Measurements from ENCODE around the gene RRP8.

Gene RRP8

DNA sequence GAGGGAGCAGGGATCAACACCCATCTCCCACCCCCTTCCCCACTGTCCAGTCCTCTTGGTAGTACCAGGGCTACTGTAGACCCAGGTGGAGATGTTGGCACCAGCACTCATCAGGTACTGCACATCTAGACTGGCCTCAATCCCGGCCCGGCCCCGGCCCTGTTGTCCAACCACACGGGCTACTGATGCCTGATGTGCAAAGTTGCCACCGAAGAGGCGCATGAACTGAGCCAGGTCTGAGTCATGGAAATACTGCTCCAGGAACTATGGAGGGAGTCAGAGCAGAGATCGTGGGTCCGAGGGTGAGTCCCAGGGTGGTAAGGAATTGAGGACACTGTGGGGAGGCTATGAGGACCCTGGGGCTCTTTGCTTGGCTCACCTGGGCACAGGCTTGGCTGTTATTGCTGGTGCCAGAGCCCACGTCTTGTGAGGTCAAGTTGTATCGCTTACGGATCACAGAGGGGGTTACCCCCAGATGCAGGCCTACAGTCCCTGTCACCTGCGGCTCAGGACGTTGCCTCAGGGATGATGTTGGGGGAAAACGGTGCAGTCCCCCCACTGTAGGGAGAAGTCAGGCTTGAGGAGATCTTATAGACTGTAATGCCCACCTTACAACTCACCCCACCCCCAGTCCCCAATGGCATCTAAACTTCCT lies 13.3 kb upstream of the RRP8 start:
- Histone ChIP-seq H2AFZ (ENCODE audit: low read depth, low read length, severe bottlenecking) (no peak overlapping the region), H3K9ac (ENCODE audit: low read length) (no peak overlapping the region), H3K79me2 (ENCODE audit: insufficient read depth, low read length) (peaks cover 11% of the 10 kb centered on the region; the same call in 1 of the 2 replicates), H3K4me2 (ENCODE audit: low read depth, low read length, poor library complexity, severe bottlenecking) (no peak overlapping the region), H3K9me2 (replicated peaks; ENCODE audit: insufficient read depth, low read length) (no peaks in the 10 kb centered on the region), H3K27me3 (ENCODE audit: low read length) (no peaks in the 10 kb centered on the region), H3F3A (ENCODE audit: insufficient read depth) (peaks cover 11% of the 10 kb centered on the region), H3K36me3 (ENCODE audit: low read length) (no peaks in the 10 kb centered on the region), H4K20me1 (ENCODE audit: low read depth, low read length) (no peaks in the 10 kb centered on the region), H3K9me3 (ENCODE audit: insufficient read depth, low read length) (no peaks in the 10 kb centered on the region), H3K4me3 (ENCODE audit: insufficient read depth, low read length, poor library complexity, severe bottlenecking) (no peak overlapping the region), H3K27ac (ENCODE audit: low read depth, low read length) (no peak overlapping the region)
- TF ChIP-seq EZH2phosphoT487 (conservative IDR thresholded peaks at IDR 0.05; ENCODE audit: low read length) = no peak
- TF ChIP-seq, protein P1, sequence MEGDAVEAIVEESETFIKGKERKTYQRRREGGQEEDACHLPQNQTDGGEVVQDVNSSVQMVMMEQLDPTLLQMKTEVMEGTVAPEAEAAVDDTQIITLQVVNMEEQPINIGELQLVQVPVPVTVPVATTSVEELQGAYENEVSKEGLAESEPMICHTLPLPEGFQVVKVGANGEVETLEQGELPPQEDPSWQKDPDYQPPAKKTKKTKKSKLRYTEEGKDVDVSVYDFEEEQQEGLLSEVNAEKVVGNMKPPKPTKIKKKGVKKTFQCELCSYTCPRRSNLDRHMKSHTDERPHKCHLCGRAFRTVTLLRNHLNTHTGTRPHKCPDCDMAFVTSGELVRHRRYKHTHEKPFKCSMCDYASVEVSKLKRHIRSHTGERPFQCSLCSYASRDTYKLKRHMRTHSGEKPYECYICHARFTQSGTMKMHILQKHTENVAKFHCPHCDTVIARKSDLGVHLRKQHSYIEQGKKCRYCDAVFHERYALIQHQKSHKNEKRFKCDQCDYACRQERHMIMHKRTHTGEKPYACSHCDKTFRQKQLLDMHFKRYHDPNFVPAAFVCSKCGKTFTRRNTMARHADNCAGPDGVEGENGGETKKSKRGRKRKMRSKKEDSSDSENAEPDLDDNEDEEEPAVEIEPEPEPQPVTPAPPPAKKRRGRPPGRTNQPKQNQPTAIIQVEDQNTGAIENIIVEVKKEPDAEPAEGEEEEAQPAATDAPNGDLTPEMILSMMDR (IDR thresholded peaks at IDR 0.05; ENCODE audit: insufficient read depth, low read length, poor library complexity, severe bottlenecking) = no peak

DNA sequence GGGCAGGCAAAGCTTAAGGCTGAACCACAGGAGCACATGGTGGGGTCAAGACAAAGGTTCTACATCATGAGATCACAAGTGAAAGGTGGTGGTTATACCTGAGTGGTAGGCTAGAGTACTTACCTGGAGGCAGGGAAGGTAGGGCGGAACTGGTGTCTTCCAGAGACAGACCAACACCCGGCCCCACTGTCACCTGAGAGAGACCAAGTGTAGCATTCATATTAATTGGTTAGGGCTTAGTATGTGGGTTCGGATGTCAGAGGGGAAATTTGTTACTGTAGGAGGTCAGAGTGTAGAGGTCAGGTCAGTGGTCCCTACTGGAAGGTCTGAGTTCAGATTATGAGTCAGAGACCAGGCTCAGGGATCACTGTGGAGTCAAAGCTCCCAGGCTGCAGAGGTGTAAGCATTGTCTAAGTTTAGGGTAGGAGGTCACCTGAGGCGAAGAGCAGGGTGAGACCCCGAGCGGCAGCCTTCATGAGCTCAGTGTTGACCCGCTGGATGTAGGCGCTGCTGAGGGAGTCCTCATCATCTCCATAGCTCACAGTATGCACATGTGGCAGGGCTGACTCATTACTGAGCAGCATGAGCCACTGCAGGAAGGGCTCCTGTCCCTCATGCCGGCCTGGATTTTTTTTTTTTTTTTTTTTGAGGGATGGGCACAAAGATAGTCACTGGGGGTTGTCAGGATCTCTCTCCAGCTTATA lies 12.6 kb upstream of the RRP8 start:
- H3K36me3 ChIP-seq (ENCODE audit: low read length) = no peaks in the 10 kb centered on the region
- TF ChIP-seq EZH2phosphoT487 (conservative IDR thresholded peaks at IDR 0.05; ENCODE audit: low read length) = no peak
- TF ChIP-seq, protein P1 (IDR thresholded peaks at IDR 0.05; ENCODE audit: insufficient read depth, low read length, poor library complexity, severe bottlenecking) = no peak

DNA sequence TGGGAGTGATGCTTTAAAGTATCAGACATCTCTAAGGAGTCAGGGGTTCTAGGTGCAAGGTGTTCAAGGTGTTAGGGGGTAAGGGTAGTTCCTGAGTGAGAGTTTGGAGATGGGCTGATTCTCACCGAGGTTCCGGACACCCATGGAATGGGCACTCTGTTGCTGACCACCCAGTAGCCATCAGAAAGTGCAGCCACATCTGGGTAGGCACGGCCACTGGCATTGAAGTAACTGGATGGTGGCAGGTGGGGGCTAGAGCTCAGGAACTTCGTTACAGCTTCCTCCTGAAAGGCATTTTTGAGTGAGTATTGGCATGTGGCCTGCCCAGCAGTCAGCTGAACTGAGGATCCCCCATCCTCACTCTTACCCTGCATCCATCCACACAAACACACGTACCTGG lies 11.6 kb upstream of the RRP8 start:
- Histone ChIP-seq H3K27me3 (ENCODE audit: low read length) (no peaks in the 10 kb centered on the region), H3F3A (ENCODE audit: insufficient read depth) (peaks cover 11% of the 10 kb centered on the region), H3K4me3 (ENCODE audit: insufficient read depth, low read length, poor library complexity, severe bottlenecking) (no peak overlapping the region), H3K79me2 (ENCODE audit: insufficient read depth, low read length) (peaks cover 18% of the 10 kb centered on the region), H2AFZ (ENCODE audit: low read depth, low read length, severe bottlenecking) (no peak overlapping the region), H3K27ac (ENCODE audit: low read depth, low read length) (no peak overlapping the region), H3K9me2 (replicated peaks; ENCODE audit: insufficient read depth, low read length) (no peaks in the 10 kb centered on the region), H3K4me2 (ENCODE audit: low read depth, low read length, poor library complexity, severe bottlenecking) (no peak overlapping the region), H3K36me3 (ENCODE audit: low read length) (no peaks in the 10 kb centered on the region), H3K9ac (ENCODE audit: low read length) (no peak overlapping the region), H3K9me3 (ENCODE audit: insufficient read depth, low read length) (no peaks in the 10 kb centered on the region), H4K20me1 (ENCODE audit: low read depth, low read length) (no peaks in the 10 kb centered on the region)
- TF ChIP-seq, protein P1 (IDR thresholded peaks at IDR 0.05; ENCODE audit: insufficient read depth, low read length, poor library complexity, severe bottlenecking) = no peak
- no peak for TF ChIP-seq EZH2phosphoT487 (conservative IDR thresholded peaks at IDR 0.05; ENCODE audit: low read length)

More for the DNA sequence above, 12.6 kb upstream of the RRP8 start:
- Histone ChIP-seq H3K4me2 (ENCODE audit: low read depth, low read length, poor library complexity, severe bottlenecking) (no peak overlapping the region), H3K27me3 (ENCODE audit: low read length) (no peaks in the 10 kb centered on the region), H4K20me1 (ENCODE audit: low read depth, low read length) (no peaks in the 10 kb centered on the region), H3K79me2 (ENCODE audit: insufficient read depth, low read length) (peaks cover 17% of the 10 kb centered on the region), H3K9ac (ENCODE audit: low read length) (no peak overlapping the region), H3K9me2 (replicated peaks; ENCODE audit: insufficient read depth, low read length) (no peaks in the 10 kb centered on the region), H3K9me3 (ENCODE audit: insufficient read depth, low read length) (no peaks in the 10 kb centered on the region), H3F3A (ENCODE audit: insufficient read depth) (peaks cover 11% of the 10 kb centered on the region), H2AFZ (ENCODE audit: low read depth, low read length, severe bottlenecking) (no peak overlapping the region), H3K4me3 (ENCODE audit: insufficient read depth, low read length, poor library complexity, severe bottlenecking) (no peak overlapping the region), H3K27ac (ENCODE audit: low read depth, low read length) (no peak overlapping the region)

Data from SU-DHL-6 (cell line).